GM10266 (cell line): ENCODE results near the gene LRRC18.

Experiments used
- DNase-seq: peaks from one replicate; pipeline ENCODE4 v3.0.0; 2012; ENCODE audit errors: extremely low spot score
- TF ChIP-seq, protein P1 (sequence below): IDR thresholded peaks from 2 replicates; pipeline ENCODE4 v1.5.1; 2012; ENCODE audit warnings: mild to moderate bottlenecking, low read depth; ENCODE audit not compliant: control insufficient read depth, insufficient read depth; ENCODE audit errors: missing control alignments

The LRRC18 gene

DNA sequence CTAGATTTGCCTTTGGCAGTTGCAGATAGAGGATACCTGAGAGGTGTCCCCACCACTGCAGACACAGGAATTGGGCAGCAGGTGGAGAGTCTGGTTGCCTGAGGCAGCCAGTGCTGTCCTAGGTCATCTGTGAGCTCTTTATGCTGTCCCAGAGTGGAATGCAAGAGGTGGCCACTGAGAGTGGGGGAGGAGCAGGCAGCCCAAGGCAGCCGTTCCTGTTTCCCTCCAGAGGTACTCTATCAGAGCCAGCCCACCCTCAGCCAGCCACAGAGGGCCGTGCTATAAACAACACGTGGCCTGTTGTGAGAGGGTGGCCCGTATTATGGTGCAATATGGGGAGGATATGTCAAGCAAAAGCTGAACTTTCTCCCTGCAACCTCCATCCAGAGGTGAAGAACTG is 8.5 kb downstream of the LRRC18 start:
- DNase-seq = no peak
- TF ChIP-seq, protein P1, sequence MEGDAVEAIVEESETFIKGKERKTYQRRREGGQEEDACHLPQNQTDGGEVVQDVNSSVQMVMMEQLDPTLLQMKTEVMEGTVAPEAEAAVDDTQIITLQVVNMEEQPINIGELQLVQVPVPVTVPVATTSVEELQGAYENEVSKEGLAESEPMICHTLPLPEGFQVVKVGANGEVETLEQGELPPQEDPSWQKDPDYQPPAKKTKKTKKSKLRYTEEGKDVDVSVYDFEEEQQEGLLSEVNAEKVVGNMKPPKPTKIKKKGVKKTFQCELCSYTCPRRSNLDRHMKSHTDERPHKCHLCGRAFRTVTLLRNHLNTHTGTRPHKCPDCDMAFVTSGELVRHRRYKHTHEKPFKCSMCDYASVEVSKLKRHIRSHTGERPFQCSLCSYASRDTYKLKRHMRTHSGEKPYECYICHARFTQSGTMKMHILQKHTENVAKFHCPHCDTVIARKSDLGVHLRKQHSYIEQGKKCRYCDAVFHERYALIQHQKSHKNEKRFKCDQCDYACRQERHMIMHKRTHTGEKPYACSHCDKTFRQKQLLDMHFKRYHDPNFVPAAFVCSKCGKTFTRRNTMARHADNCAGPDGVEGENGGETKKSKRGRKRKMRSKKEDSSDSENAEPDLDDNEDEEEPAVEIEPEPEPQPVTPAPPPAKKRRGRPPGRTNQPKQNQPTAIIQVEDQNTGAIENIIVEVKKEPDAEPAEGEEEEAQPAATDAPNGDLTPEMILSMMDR = no peak

DNA sequence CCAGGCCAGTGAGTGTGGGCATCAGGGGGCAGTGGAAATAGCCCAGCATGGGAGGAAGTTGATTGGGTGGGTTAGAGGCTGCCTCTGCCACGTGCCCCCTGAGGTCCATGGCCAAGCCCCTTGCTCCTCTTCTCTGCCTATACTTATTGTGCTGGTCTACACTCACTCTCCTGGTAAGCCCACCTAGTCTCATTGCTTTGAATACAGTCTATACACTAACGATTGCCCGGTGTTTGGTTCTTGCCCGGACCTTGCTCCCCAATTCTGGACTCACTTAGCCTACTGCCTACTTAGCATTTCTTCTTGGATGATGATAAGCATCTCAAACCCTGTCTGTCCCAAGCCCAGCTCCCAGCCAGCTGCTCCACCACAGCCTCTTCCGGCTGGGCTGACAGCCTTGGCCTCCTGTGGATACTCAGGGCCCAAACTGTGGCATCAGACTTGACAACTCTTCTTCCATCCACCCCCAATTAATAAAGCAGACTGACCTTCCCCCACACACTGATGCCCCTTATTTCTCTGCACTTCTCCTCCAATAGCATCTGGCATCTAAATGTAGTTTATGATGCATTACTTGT is 10.1 kb downstream of the LRRC18 start:
- no peak for DNase-seq
- TF ChIP-seq, protein P1 = no peak

DNA sequence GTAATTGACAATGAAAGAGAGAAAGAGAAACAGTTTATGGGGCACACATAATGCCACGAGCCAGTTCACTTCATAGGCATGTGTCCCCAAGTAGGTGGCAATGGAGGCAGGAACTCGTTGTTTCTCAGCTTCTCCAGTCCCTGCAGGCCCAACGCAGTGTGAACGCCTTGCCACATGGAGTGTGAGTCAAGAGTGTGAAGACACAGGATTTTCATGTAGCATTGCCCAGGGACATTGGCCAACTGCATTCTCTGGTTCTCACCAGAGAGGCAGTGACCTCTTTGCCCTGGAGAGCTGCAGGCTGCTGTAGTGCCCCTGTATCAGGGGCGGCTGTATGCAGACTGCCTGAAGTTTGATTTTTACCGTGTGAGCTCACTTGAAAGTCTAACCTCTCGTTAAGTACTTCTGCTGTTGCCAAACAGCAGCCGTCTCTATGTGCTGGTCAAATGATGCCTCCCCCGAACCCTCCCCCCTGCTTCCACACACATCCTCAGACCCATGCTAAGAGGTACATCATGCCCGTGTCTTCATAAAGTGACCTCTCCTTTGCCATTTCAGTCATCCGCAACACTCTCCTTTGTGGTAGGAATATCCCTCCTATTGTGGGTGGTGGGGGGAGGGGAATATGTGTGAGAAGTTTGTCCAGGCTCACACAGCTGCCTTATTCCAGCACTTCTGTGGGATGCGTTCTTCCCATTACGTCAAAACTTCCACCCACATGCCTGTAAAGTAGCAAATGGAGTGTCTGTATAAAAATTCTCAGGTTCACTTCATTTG is 12.7 kb downstream of the LRRC18 start:
- TF ChIP-seq, protein P1 = no peak
- no peak for DNase-seq

DNA sequence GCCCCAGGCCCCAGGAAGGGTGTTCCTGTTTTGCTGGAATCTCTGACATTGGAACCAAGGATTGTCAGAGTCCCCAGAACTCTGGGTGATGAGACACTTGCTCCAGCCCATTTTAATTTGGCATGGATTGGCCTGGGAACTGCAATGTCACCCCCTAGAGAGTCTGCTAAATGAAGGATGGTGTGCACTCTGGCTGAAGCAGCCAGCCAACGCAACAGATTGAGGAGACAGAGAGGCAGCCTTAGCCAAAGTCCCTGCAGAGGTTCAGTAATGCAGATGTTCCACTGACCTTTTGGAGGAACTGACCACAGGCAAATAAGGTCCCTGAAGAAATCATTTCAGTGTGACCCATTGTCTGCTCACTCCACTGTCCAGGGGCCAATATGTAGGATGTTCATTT is 13.4 kb downstream of the LRRC18 start:
- TF ChIP-seq, protein P1 = no peak
- DNase-seq = no peak

DNA sequence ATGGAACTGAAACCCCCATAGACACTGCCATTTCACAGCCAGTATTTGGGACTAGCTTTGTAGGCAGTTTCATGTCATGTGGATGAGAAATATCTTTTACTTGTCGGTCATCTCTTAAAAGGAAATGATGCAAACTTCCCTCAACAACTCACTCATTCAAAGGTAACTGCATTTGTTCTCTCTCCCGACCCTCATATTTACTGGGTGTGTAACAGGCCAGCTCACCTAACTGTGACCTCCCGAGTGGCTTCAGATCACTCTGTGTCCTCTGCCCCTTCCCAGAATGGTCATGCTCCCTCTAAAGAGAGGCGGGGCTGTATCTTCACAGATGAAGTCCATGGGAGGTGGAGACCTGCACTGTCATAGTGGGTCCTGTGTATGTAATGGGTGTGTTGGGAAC is 14.7 kb downstream of the LRRC18 start:
- no peak for DNase-seq

DNA sequence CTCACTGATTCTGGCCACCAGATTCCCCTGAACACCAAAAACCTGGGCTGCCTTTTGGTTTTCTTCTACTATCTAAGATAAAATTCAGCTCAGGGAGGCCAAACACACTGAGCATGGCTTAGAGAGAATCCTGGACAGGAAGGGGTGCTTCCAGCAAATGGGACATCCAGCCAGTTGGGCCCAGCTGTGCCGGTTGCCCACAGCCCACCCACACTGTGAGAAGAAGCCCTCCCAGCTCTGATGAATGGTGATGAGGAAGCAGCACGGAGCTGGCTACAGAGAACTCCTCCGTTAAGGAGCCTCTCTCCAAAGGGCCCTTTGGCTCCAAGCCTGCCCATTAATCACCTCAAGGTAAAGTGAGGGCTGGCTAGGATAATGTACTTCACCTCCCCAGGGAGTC is 15.9 kb downstream of the LRRC18 start:
- DNase-seq = no peak
- TF ChIP-seq, protein P1 = no peak

More for the DNA sequence above, 14.7 kb downstream of the LRRC18 start:
- TF ChIP-seq, protein P1 = no peak

DNA sequence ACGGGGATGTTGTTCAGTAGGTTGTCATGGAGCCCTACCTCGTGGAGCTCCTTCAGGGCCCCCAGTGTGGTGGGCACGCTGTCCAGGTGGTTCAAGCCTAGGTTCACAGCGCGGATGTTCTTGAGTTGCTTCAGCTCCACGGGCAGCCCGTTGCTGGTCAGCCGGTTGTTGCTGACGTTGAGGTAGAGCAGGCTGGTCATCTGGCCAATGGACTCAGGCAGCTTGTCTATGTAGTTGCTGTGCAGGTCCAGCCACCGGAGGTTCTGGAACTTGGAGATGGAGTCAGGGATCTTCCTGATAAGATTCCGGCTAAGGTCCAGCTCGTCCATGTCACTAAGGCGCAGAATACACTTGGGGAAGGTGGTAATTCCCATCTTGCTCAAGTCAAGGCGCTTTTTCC is 26.0 kb downstream of the LRRC18 start:
- TF ChIP-seq, protein P1 = no peak
- DNase-seq = no peak
